ENCODE results near the gene PIGM. TPM values are rescaled to one million over a fixed set of nuclear protein-coding genes. Genes with fewer than 3 reads are reported as not detected.

PIGM gene
- total and polyA plus RNA-seq, 9 donors = 2.7 to 7.4 (median 5.9) TPM

GRCh38 chr1:160017592-160017991 is 14.2 kb downstream of the PIGM start:
- no peak for TF ChIP-seq POLR2A (IDR thresholded peaks at IDR 0.05)
- TF ChIP-seq EP300 (IDR thresholded peaks at IDR 0.05) = no peak
- TF ChIP-seq CTCF (IDR thresholded peaks at IDR 0.05) = no peak
- H3K27me3 ChIP-seq = no peaks in the 10 kb centered on the region
- intact Hi-C loops (cut with DNase I) = no loop called here
- no peak for DNase-seq
- no peak overlapping the region for H3K4me3 ChIP-seq
- H3K36me3 ChIP-seq = no peaks in the 10 kb centered on the region
- H3K4me1 ChIP-seq (ENCODE audit: insufficient read depth) = no peaks in the 10 kb centered on the region
- no peak overlapping the region for H3K27ac ChIP-seq
- no peaks in the 10 kb centered on the region for H3K9me3 ChIP-seq
- WGBS, 3 donors = 36 to 66% (median 45%) methylated on average over 1 of the region's 1 CpG

GRCh38 chr1:160011781-160012180 is 20.0 kb downstream of the PIGM start:
- no peaks in the 10 kb centered on the region for H3K27me3 ChIP-seq
- no peaks in the 10 kb centered on the region for H3K36me3 ChIP-seq
- H3K27ac ChIP-seq = no peak overlapping the region
- 43 to 53% (median 49%) methylated on average over 3 of the region's 3 CpGs for WGBS, 3 donors
- intact Hi-C loops (cut with DNase I) = no loop called here
- no peak for TF ChIP-seq EP300 (IDR thresholded peaks at IDR 0.05)
- no peaks in the 10 kb centered on the region for H3K9me3 ChIP-seq
- DNase-seq = no peak
- H3K4me3 ChIP-seq = no peak overlapping the region
- no peaks in the 10 kb centered on the region for H3K4me1 ChIP-seq (ENCODE audit: insufficient read depth)

- no peaks in the 10 kb centered on the region for H3K4me1 ChIP-seq (ENCODE audit: insufficient read depth)
- DNase-seq = no peak
- no peaks in the 10 kb centered on the region for H3K36me3 ChIP-seq
- H3K27me3 ChIP-seq = no peaks in the 10 kb centered on the region
- no peak overlapping the region for H3K4me3 ChIP-seq
- WGBS, 3 donors = 25 to 32% (median 27%) methylated on average over 2 of the region's 2 CpGs
- no peaks in the 10 kb centered on the region for H3K9me3 ChIP-seq
- no peak for TF ChIP-seq EP300 (IDR thresholded peaks at IDR 0.05)
- no peak for TF ChIP-seq CTCF (IDR thresholded peaks at IDR 0.05)
- TF ChIP-seq POLR2A (IDR thresholded peaks at IDR 0.05) = no peak
- no peak overlapping the region for H3K27ac ChIP-seq
- intact Hi-C loops (cut with DNase I) = loop anchor here in 2 of 4 donors (10.0 kb wide), 2 partner anchors 65 to 845 kb away; partner anchors contain the start of gene IGSF9 (in 1 of the 2)
Observed at GRCh38 chr1:160009801-160010200, 22.0 kb downstream of the PIGM start.

- no peak overlapping the region for H3K4me3 ChIP-seq
- no peak overlapping the region for H3K27ac ChIP-seq
- no peak for DNase-seq
- H3K4me1 ChIP-seq (ENCODE audit: insufficient read depth) = no peaks in the 10 kb centered on the region
- H3K27me3 ChIP-seq = no peaks in the 10 kb centered on the region
- TF ChIP-seq POLR2A (IDR thresholded peaks at IDR 0.05) (no peak), CTCF (IDR thresholded peaks at IDR 0.05) (no peak), EP300 (IDR thresholded peaks at IDR 0.05) (no peak)
- H3K36me3 ChIP-seq = no peaks in the 10 kb centered on the region
- no peaks in the 10 kb centered on the region for H3K9me3 ChIP-seq
- WGBS, 3 donors = 34 to 37% (median 35%) methylated on average over 2 of the region's 2 CpGs
- intact Hi-C loops (cut with DNase I) = loop anchor here in 2 of 4 donors (10.0 kb wide), 2 partner anchors 64 to 844 kb away; partner anchors contain the start of gene IGSF9 (in 1 of the 2)
Observed at GRCh38 chr1:160009081-160009480, 22.7 kb downstream of the PIGM start.

- no peak for TF ChIP-seq POLR2A (IDR thresholded peaks at IDR 0.05)
- no peak for TF ChIP-seq EP300 (IDR thresholded peaks at IDR 0.05)
- peak; percentile 15 to 57 (median 53) for TF ChIP-seq CTCF (IDR thresholded peaks at IDR 0.05)
- Histone ChIP-seq H3K4me1 (ENCODE audit: insufficient read depth) (no peaks in the 10 kb centered on the region), H3K4me3 (no peak overlapping the region), H3K27ac (no peak overlapping the region), H3K9me3 (no peaks in the 10 kb centered on the region), H3K27me3 (no peaks in the 10 kb centered on the region), H3K36me3 (no peaks in the 10 kb centered on the region)
- DNase-seq = no peak
- WGBS, 3 donors = 55 to 62% (median 57%) methylated on average over 3 of the region's 3 CpGs
- intact Hi-C loops (cut with DNase I) = loop anchor here in 2 of 4 donors (10.0 kb wide), 2 partner anchors 63 to 843 kb away; partner anchors contain the start of gene IGSF9 (in 1 of the 2)
Observed at GRCh38 chr1:160007577-160008200, 24.1 kb downstream of the PIGM start.
